Testis (tissue), 3 donors: ENCODE results near the gene HAT1. TPM values are rescaled to one million over a fixed set of nuclear protein-coding genes. Genes with fewer than 3 reads are reported as not detected.

Experiments used
- DNase-seq: peaks from one replicate; pipeline ENCODE4 v3.0.0-alpha.2; 2019
- H3K27ac ChIP-seq, 2 donors: fragments of 200-600 bp; sonication (generic); one replicate each; pipeline ENCODE4 v1.5.1; 2019
- H3K27me3 ChIP-seq: fragments of 200-600 bp; sonication (generic); one replicate; pipeline ENCODE4 v1.5.1; 2019
- H3K36me3 ChIP-seq: fragments of 200-600 bp; sonication (generic); one replicate; pipeline ENCODE4 v1.5.1; 2017; ENCODE audit warnings: low read depth; ENCODE audit errors: missing control alignments
- H3K4me1 ChIP-seq: fragments of 200-600 bp; sonication (generic); one replicate; pipeline ENCODE4 v1.5.1; 2019
- H3K4me3 ChIP-seq, 2 donors: fragments of 200-600 bp; sonication (generic); one replicate each; pipeline ENCODE4 v1.5.1; 2017 to 2019
- H3K9me3 ChIP-seq: fragments of 200-600 bp; sonication (generic); one replicate; pipeline ENCODE4 v1.5.1; 2017
- CTCF ChIP-seq, 3 experiments: fragments of 450-650 bp in 2 of 3; fragments of 200-600 bp in 1 of 3; sonication (generic) in 1 of 3; IDR thresholded peaks; one replicate each; pipeline ENCODE4 v1.5.1; 2016 to 2019; ENCODE audit warnings: antibody characterized with exemption in 3 of 3, mild to moderate bottlenecking in 2 of 3, moderate library complexity in 1 of 3
- POLR2A ChIP-seq: fragments of 450-650 bp; IDR thresholded peaks from one replicate; pipeline ENCODE4 v1.6.1; 2017; ENCODE audit warnings: antibody characterized with exemption, mild to moderate bottlenecking, moderate library complexity
- WGBS, 2 donors: methylation state at CpG; one replicate each; pipeline ENCODE4 v1.1.5; 2018; 5-methylcytosine and 5-hydroxymethylcytosine counted together
- intact Hi-C: fragments of 100-400 bp; cut with DNase I; formaldehyde crosslinking; loops from one replicate; pipeline ENCODE4 v1.15.1; 2023; ENCODE audit warnings: low total_unique reads
- polyA plus RNA-seq: library from polyadenylated mRNA; stranded (reverse); fragments of 350-450 nt; fragmentation: Illumina TruSeq; extraction: RNeasy Lipid Tissue Mini Kit (QIAGEN cat#74804); gene quantifications from one replicate; pipeline ENCODE4 v1.2.3, GENCODE V29; 2014; ENCODE audit warnings: low read depth, low replicate concordance; ENCODE audit not compliant: insufficient read depth
- total RNA-seq, 2 donors: library from RNA; depleted of rRNA; stranded (reverse); fragments of >200 nt; gene quantifications; one replicate each; pipeline ENCODE4 v1.2.3, GENCODE V29; 2016

HAT1 gene
- total and polyA plus RNA-seq, 3 donors from 2014 or later, result 34.5 to 46.3 (median 38.2) TPM

DNA sequence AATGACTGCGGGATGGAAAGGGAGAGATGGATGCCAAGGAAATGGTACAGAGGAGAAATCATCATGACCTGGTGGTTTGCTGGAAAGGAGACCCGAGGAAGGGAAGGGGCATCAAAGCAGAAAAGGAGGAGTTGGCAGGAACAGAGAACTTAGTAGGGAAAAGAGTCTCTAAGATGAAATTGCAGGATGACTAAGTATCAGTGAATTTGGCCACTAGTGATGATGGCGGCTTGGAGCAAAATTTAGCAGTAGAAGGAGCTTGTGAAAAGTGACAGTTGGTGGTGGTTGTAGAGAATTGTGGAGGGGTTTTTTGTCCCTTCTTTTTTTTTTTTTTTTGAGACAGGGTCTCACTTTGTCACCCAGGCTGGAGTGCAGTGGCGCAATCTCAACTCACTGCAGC lies 87.6 kb downstream of the HAT1 start:
- 84 to 90% methylated on average over 4 of the region's 4 CpGs for WGBS, 2 donors
- Histone ChIP-seq H3K27ac (no peak overlapping the region), H3K4me3 (no peak overlapping the region), H3K4me1 (peaks cover 13% of the 10 kb centered on the region), H3K36me3 (no peaks in the 10 kb centered on the region), H3K27me3 (no peaks in the 10 kb centered on the region), H3K9me3 (no peaks in the 10 kb centered on the region)
- intact Hi-C loops, result no loop called here
- no peak for DNase-seq
- no peak for TF ChIP-seq POLR2A
- TF ChIP-seq CTCF (IDR thresholded peaks at IDR 0.05), result no peak

- no peak overlapping the region for H3K4me3 ChIP-seq
- H3K36me3 ChIP-seq, result no peaks in the 10 kb centered on the region
- H3K4me1 ChIP-seq, result peaks cover 13% of the 10 kb centered on the region
- H3K9me3 ChIP-seq, result no peaks in the 10 kb centered on the region
- WGBS, 2 donors, result 46 to 52% methylated on average over 11 of the region's 11 CpGs
- TF ChIP-seq POLR2A, result no peak
- TF ChIP-seq CTCF (IDR thresholded peaks at IDR 0.05), result no peak
- H3K27ac ChIP-seq, result peak overlapping the region in 1 of 2 donors; percentile 21
- no peaks in the 10 kb centered on the region for H3K27me3 ChIP-seq
- DNase-seq, result no peak
- intact Hi-C loops, result no loop called here
Observed at GRCh38 chr2:172011812-172012575, 89.7 kb downstream of the HAT1 start.

DNA sequence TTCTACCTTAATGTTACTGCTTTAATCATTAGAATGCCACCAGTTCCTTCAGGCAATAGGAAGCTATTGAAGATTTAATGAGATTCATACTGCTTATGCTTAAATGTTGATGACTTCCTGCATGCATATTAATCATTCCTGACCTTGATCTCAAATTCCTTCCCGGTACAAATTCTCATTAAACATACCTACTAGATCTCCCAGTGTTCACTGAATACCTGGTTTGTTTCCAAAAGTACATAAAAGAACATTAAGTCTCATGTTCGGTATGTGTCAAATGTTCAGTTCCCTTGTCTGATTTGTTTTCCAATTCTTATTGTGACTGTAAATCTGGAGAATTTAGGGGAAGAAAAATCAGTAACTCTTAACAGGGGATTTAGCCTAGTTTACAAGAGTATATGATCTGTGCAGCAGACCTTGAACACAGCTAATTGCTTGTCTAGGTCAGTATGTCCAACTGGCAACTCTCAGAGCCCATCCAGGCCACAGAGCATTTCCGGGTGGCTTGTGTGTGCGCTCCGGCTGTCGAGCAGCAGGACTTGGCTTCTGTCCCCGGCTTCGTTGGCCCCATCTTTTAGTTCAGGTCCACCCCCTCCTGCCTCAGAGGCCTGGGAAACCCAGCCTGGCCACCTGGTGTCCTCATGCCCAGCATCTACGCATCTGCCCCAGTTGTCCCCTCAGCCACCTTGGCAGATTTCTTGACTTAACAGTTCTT lies 90.6 kb downstream of the HAT1 start:
- H3K27me3 ChIP-seq, result no peaks in the 10 kb centered on the region
- no peaks in the 10 kb centered on the region for H3K36me3 ChIP-seq
- no peak overlapping the region for H3K4me3 ChIP-seq
- peaks cover 13% of the 10 kb centered on the region for H3K4me1 ChIP-seq
- H3K27ac ChIP-seq, result peak overlapping the region; percentile 50 to 60
- no peak for TF ChIP-seq POLR2A
- no peak for TF ChIP-seq CTCF (IDR thresholded peaks at IDR 0.05)
- intact Hi-C loops, result no loop called here
- no peaks in the 10 kb centered on the region for H3K9me3 ChIP-seq
- peak; percentile 43 for DNase-seq
- 44 to 50% methylated on average over 9 of the region's 9 CpGs for WGBS, 2 donors

DNA sequence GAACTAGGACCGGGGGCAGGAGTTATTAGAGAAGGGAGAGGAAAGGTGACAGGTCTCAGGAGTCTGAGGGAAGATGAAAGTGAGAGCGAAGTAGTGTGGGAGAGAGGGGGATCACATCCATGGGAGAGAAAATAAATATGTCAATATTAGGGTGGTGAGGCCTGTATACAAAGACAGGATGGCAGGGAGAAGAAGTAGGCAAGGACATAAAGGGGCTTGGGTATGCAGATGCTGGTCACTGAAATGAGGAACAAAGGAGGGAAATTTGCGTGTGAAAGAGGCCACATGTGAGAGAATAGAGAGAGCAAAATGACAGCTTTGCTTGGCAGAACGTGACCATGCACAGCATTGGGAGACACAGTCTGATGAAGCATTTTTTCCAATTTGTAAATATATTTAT lies 91.1 kb downstream of the HAT1 start:
- H3K27me3 ChIP-seq, result no peaks in the 10 kb centered on the region
- H3K27ac ChIP-seq, result peak overlapping the region; percentile 50 to 60
- no peak overlapping the region for H3K4me3 ChIP-seq
- intact Hi-C loops, result no loop called here
- peaks cover 13% of the 10 kb centered on the region for H3K4me1 ChIP-seq
- WGBS, 2 donors, result 62 to 75% methylated on average over 4 of the region's 4 CpGs
- no peaks in the 10 kb centered on the region for H3K9me3 ChIP-seq
- no peak for DNase-seq
- TF ChIP-seq CTCF (IDR thresholded peaks at IDR 0.05) (no peak), POLR2A (no peak)
- no peaks in the 10 kb centered on the region for H3K36me3 ChIP-seq
